ENCODE data around the gene SLCO4A1. TPM values are rescaled to one million over a fixed set of nuclear protein-coding genes. Genes with fewer than 3 reads are reported as not detected.

SLCO4A1 gene
- total RNA-seq, 4 donors from 2014 or later, result 24.3 to 73.7 (median 40.5) TPM

- DNase-seq (ENCODE audit: low spot score in 2 of 2), result no peak
- Histone ChIP-seq H3K27ac (no peak overlapping the region), H3K36me3 (no peaks in the 10 kb centered on the region), H3K4me3 (no peak overlapping the region), H3K9me3 (no peaks in the 10 kb centered on the region), H3K4me1 (peaks cover 0 to 31% (median 0%) of the 10 kb centered on the region in 4 donors), H3K27me3 (peaks cover 0 to 55% of the 10 kb centered on the region in 2 donors)
- TF ChIP-seq POLR2A (IDR thresholded peaks at IDR 0.05), result no peak
- TF ChIP-seq CTCF (IDR thresholded peaks at IDR 0.05), result no peak
- no peak for TF ChIP-seq EP300 (IDR thresholded peaks at IDR 0.05)
- WGBS, 2 donors, result 67 to 70% methylated on average over 8 to 15 of the region's 16 CpGs
Observed at GRCh38 chr20:62707276-62707920, 65.1 kb downstream of the SLCO4A1 start.

GRCh38 chr20:62707921-62708521 is 65.7 kb downstream of the SLCO4A1 start:
- Histone ChIP-seq H3K4me3 (peak overlapping the region in 1 of 4 donors; percentile 10), H3K27me3 (peaks cover 0 to 59% of the 10 kb centered on the region in 2 donors), H3K27ac (no peak overlapping the region), H3K4me1 (peaks cover 0 to 31% (median 0%) of the 10 kb centered on the region in 4 donors), H3K36me3 (no peaks in the 10 kb centered on the region), H3K9me3 (no peaks in the 10 kb centered on the region)
- DNase-seq (ENCODE audit: low spot score in 2 of 2), result no peak
- 6 to 17% methylated on average over 9 to 10 of the region's 20 CpGs for WGBS, 2 donors
- TF ChIP-seq POLR2A (IDR thresholded peaks at IDR 0.05) (no peak), EP300 (IDR thresholded peaks at IDR 0.05) (no peak), CTCF (IDR thresholded peaks at IDR 0.05) (no peak)

DNA sequence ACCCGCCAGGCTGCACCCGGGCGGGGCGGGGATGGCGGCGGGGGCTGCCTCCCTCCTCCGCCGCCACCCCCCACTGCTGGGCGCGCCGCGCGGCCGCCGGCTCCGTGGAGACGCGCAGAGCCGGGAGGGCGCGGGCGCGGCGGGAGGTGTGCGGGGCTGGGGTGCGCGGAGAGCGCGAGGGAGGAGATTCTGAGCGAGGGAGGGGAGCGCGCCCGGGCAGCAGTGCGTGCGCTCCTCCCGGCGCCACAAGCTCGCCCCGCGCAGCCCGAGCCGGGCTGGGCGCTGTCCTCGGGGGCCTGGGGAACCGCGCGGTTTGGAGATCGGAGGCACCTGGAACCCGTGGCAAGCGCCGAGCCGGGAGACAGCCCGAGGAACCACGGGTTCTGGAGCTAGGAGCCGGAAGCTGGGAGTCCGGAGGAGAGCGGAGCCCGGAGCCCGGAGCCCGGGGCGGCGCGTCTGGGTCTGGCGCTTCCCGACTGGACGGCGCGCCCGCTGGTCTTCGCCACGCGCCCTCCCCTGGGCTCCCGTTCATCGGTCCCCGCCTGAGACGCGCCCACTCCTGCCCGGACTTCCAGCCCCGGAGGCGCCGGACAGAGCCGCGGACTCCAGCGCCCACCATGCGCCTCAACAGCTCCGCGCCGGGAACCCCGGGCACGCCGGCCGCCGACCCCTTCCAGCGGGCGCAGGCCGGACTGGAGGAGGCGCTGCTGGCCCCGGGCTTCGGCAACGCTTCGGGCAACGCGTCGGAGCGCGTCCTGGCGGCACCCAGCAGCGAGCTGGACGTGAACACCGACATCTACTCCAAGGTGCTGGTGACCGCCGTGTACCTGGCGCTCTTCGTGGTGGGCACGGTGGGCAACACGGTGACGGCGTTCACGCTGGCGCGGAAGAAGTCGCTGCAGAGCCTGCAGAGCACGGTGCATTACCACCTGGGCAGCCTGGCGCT is 66.6 kb downstream of the SLCO4A1 start, which contains the start of gene NTSR1:
TSS of gene NTSR1 (plus strand) at position 246 of the 946 bp plus-strand sequence. CDS start at position 618, 372 bp downstream.
- no peak for DNase-seq (ENCODE audit: low spot score in 2 of 2)
- peak within 1 kb of the TSS in 1 of 4 donors; percentile 10 for H3K4me3 ChIP-seq
- WGBS, 2 donors, result 10 to 13% methylated on average over 22 to 117 of the region's 124 CpGs
- no peaks in the 10 kb centered on the region for H3K36me3 ChIP-seq
- no peak within 1 kb of the TSS for H3K27ac ChIP-seq
- H3K4me1 ChIP-seq, result peaks cover 0 to 27% (median 0%) of the 10 kb centered on the region in 4 donors
- peaks cover 0 to 60% of the 10 kb centered on the region in 2 donors for H3K27me3 ChIP-seq
- peaks cover 0 to under 1% (median 0%) of the 10 kb centered on the region in 4 donors for H3K9me3 ChIP-seq
- TF ChIP-seq EP300 (IDR thresholded peaks at IDR 0.05), result no peak
- TF ChIP-seq POLR2A (IDR thresholded peaks at IDR 0.05), result no peak
- no peak for TF ChIP-seq CTCF (IDR thresholded peaks at IDR 0.05)

DNA sequence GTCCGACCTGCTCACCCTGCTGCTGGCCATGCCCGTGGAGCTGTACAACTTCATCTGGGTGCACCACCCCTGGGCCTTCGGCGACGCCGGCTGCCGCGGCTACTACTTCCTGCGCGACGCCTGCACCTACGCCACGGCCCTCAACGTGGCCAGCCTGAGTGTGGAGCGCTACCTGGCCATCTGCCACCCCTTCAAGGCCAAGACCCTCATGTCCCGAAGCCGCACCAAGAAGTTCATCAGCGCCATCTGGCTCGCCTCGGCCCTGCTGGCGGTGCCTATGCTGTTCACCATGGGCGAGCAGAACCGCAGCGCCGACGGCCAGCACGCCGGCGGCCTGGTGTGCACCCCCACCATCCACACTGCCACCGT is 67.2 kb downstream of the SLCO4A1 start:
- Histone ChIP-seq H3K27ac (no peak overlapping the region), H3K9me3 (peaks cover 0 to 7% (median 0%) of the 10 kb centered on the region in 4 donors), H3K4me1 (peaks cover 0 to 20% (median 0%) of the 10 kb centered on the region in 4 donors), H3K36me3 (no peaks in the 10 kb centered on the region), H3K4me3 (no peak overlapping the region), H3K27me3 (peaks cover 0 to 66% of the 10 kb centered on the region in 2 donors)
- TF ChIP-seq CTCF (IDR thresholded peaks at IDR 0.05) (no peak), POLR2A (IDR thresholded peaks at IDR 0.05) (no peak), EP300 (IDR thresholded peaks at IDR 0.05) (no peak)
- WGBS, 2 donors, result 81% methylated on average over 9 to 30 of the region's 30 CpGs
- no peak for DNase-seq (ENCODE audit: low spot score in 2 of 2)
